HUES64 (cell line): ENCODE data around the gene CAPG. TPM values are rescaled to one million over a fixed set of nuclear protein-coding genes. Genes with fewer than 3 reads are reported as not detected.

ENCODE experiments used
- H3K27ac ChIP-seq: 2 replicates; pipeline ENCODE4 v1.7.0; 2013; ENCODE audit warnings: low read depth, low read length, inconsistent platforms
- H3K27me3 ChIP-seq: 2 replicates; pipeline ENCODE4 v1.6.1; 2013; ENCODE audit warnings: mild to moderate bottlenecking, low read length; ENCODE audit not compliant: insufficient read depth
- H3K36me3 ChIP-seq: 2 replicates; pipeline ENCODE4 v1.6.1; 2013; ENCODE audit warnings: mild to moderate bottlenecking, low read length; ENCODE audit not compliant: insufficient read depth
- H3K4me1 ChIP-seq: 2 replicates; pipeline ENCODE4 v1.6.1; 2013; ENCODE audit warnings: mild to moderate bottlenecking, low read length, moderate library complexity; ENCODE audit not compliant: insufficient read depth
- H3K4me3 ChIP-seq: 2 replicates; pipeline ENCODE4 v1.5.1; 2013; ENCODE audit warnings: mild to moderate bottlenecking, low read length, moderate library complexity
- H3K9ac ChIP-seq: 2 replicates; pipeline ENCODE4 v1.6.1; 2013; ENCODE audit warnings: mild to moderate bottlenecking, low read depth, low read length
- H3K9me3 ChIP-seq: 2 replicates; pipeline ENCODE4 v1.6.1; 2013; ENCODE audit warnings: low read depth, low read length; ENCODE audit not compliant: insufficient read depth
- WGBS: fragments of 150-250, 120-280 bp; methylation state at CpG from one replicate; pipeline ENCODE4 v1.1.7; 2013; ENCODE audit warnings: missing lambda C conversion rate; 5-methylcytosine and 5-hydroxymethylcytosine counted together
- polyA plus RNA-seq, 2 experiments: library from polyadenylated mRNA; stranded (reverse); fragments of 50-300 nt; gene quantifications; one replicate each; pipeline ENCODE4 v1.2.3, GENCODE V29; 2013

The CAPG gene, protein sequence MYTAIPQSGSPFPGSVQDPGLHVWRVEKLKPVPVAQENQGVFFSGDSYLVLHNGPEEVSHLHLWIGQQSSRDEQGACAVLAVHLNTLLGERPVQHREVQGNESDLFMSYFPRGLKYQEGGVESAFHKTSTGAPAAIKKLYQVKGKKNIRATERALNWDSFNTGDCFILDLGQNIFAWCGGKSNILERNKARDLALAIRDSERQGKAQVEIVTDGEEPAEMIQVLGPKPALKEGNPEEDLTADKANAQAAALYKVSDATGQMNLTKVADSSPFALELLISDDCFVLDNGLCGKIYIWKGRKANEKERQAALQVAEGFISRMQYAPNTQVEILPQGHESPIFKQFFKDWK
- polyA plus RNA-seq (2013, experiment 1 of 2), result 45.8 TPM
- polyA plus RNA-seq (2013, experiment 2 of 2), result 57.0 TPM

GRCh38 chr2:85409845-85410583 lies at the start of gene CAPG:
Gene CAPG, minus strand, starts transcription at chr2:85410366. Its CDS starts 8,221 bp downstream, at chr2:85402145.
- Histone ChIP-seq H3K36me3 (no peaks in the 10 kb centered on the region), H3K9ac (no peak within 1 kb of the TSS), H3K4me3 (no peak within 1 kb of the TSS), H3K27me3 (no peaks in the 10 kb centered on the region), H3K27ac (no peak within 1 kb of the TSS), H3K4me1 (peaks cover 27% of the 10 kb centered on the region), H3K9me3 (no peaks in the 10 kb centered on the region)
- 51% methylated on average over 12 of the region's 12 CpGs for WGBS

DNA sequence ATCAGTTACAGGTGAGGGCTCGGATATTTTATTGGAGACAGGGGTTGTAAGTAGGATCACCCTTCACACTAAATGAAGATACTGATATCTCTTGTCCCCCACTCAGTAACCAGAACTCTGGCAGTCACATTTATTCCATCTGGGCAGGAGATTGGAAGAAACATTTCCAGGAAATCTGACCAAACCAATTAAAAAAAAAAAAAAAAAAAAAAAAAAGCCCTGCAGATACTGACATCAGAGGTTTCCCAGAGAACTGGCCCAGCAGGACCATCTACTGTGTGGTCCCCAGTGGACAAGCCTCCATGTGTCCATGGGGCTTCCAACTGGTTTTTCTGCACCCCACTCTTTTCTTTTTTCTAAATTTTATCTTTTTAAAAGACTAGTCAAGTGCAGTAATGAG lies 49.6 kb upstream of the CAPG start:
- Histone ChIP-seq H3K27ac (peak overlapping the region; percentile 84; the same call in 1 of the 2 replicates), H3K27me3 (no peaks in the 10 kb centered on the region), H3K36me3 (no peaks in the 10 kb centered on the region), H3K4me1 (peaks cover 18% of the 10 kb centered on the region), H3K9ac (no peak overlapping the region), H3K4me3 (no peak overlapping the region), H3K9me3 (no peaks in the 10 kb centered on the region)
- WGBS, result no CpG with 5 or more reads among the region's 1 CpG

- H3K27me3 ChIP-seq, result no peaks in the 10 kb centered on the region
- no peak overlapping the region for H3K9ac ChIP-seq
- H3K36me3 ChIP-seq, result no peaks in the 10 kb centered on the region
- no peak overlapping the region for H3K4me3 ChIP-seq
- 47% methylated on average over 12 of the region's 12 CpGs for WGBS
- peaks cover 18% of the 10 kb centered on the region for H3K4me1 ChIP-seq
- peak overlapping the region; percentile 84; the same call in 1 of the 2 replicates for H3K27ac ChIP-seq
- no peaks in the 10 kb centered on the region for H3K9me3 ChIP-seq
Measured at GRCh38 chr2:85458601-85459563, 48.7 kb upstream of the CAPG start.

- Histone ChIP-seq H3K9me3 (no peaks in the 10 kb centered on the region), H3K36me3 (no peaks in the 10 kb centered on the region), H3K27ac (peak overlapping the region; percentile 18; the same call in 1 of the 2 replicates), H3K9ac (0 out of 2 replicates have a peak overlapping the region, but pooled peaks have one; percentile 19), H3K27me3 (no peaks in the 10 kb centered on the region), H3K4me3 (no peak overlapping the region), H3K4me1 (peaks cover 18% of the 10 kb centered on the region)
- 71% methylated on average over 6 of the region's 6 CpGs for WGBS
Measured at GRCh38 chr2:85457877-85458316, 47.7 kb upstream of the CAPG start.

- H3K27me3 ChIP-seq, result no peaks in the 10 kb centered on the region
- H3K9ac ChIP-seq, result no peak overlapping the region
- peaks cover 18% of the 10 kb centered on the region for H3K4me1 ChIP-seq
- WGBS, result 73% methylated on average over 5 of the region's 5 CpGs
- H3K27ac ChIP-seq, result no peak overlapping the region
- H3K4me3 ChIP-seq, result no peak overlapping the region
- no peaks in the 10 kb centered on the region for H3K36me3 ChIP-seq
- no peaks in the 10 kb centered on the region for H3K9me3 ChIP-seq
Measured at GRCh38 chr2:85457043-85457442, 46.9 kb upstream of the CAPG start.

DNA sequence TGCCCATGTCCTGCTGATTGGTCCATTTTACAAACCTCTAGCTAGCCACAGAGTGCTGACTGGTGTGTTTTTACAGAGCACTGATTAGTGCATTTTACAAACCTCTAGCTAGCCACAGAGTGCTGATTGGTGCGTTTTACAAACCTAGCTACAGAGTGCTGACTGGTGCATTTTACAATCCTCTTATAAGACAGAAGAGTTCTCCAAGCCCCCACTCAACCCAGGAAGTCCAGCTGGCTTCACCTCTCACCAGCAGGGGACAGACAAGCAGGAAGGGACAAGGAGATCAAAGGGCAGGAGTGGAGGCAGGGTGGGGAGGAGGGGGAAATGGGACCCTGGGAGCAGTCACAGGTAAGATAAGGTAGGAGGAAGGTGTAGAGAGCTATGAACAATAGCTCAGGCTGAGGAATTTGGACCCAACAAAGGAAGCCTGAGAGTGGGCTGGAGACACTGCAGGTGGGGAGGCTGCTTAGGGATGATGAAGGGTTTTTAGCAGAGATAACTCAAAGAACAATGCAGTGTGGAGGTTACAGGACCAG lies 45.5 kb upstream of the CAPG start:
- Histone ChIP-seq H3K27ac (no peak overlapping the region), H3K27me3 (no peaks in the 10 kb centered on the region), H3K4me3 (no peak overlapping the region), H3K4me1 (peaks cover 18% of the 10 kb centered on the region), H3K9me3 (no peaks in the 10 kb centered on the region), H3K36me3 (no peaks in the 10 kb centered on the region), H3K9ac (no peak overlapping the region)
- 86% methylated on average over 1 of the region's 1 CpG for WGBS

GRCh38 chr2:85453571-85453970 lies 43.4 kb upstream of the CAPG start:
- no peak overlapping the region for H3K9ac ChIP-seq
- no peaks in the 10 kb centered on the region for H3K36me3 ChIP-seq
- 97% methylated on average over 7 of the region's 7 CpGs for WGBS
- H3K4me1 ChIP-seq, result peaks cover 8% of the 10 kb centered on the region
- H3K27me3 ChIP-seq, result no peaks in the 10 kb centered on the region
- H3K9me3 ChIP-seq, result no peaks in the 10 kb centered on the region
- H3K27ac ChIP-seq, result no peak overlapping the region
- H3K4me3 ChIP-seq, result no peak overlapping the region

GRCh38 chr2:85452237-85452636 lies 42.1 kb upstream of the CAPG start:
- Histone ChIP-seq H3K27ac (no peak overlapping the region), H3K9me3 (no peaks in the 10 kb centered on the region), H3K4me3 (no peak overlapping the region), H3K36me3 (no peaks in the 10 kb centered on the region), H3K9ac (no peak overlapping the region), H3K4me1 (no peaks in the 10 kb centered on the region), H3K27me3 (no peaks in the 10 kb centered on the region)
- WGBS, result 94% methylated on average over 1 of the region's 1 CpG

DNA sequence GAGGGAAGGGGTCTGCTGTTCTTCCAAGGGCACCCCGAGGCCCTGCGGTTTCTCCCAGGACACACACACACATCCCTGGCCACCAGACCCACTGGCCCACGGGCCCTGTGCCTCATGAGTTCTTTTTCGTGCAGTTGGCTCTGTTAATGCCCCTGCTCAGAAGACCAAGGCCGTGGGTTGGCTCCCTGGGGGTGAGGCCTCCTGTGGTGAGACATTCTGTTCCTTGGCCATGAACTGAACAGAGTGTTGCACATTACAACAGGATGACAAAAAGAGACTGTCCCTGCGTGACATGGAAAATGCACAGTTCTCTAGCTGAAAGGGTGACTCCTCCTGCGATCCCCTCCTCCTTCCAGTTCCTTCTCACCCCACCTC lies 39.0 kb upstream of the CAPG start:
- no peaks in the 10 kb centered on the region for H3K4me1 ChIP-seq
- H3K27ac ChIP-seq, result no peak overlapping the region
- no peak overlapping the region for H3K9ac ChIP-seq
- no peaks in the 10 kb centered on the region for H3K36me3 ChIP-seq
- no peaks in the 10 kb centered on the region for H3K9me3 ChIP-seq
- H3K27me3 ChIP-seq, result no peaks in the 10 kb centered on the region
- no peak overlapping the region for H3K4me3 ChIP-seq
- WGBS, result 90% methylated on average over 7 of the region's 7 CpGs

- WGBS, result 95% methylated on average over 8 of the region's 8 CpGs
- Histone ChIP-seq H3K4me1 (no peaks in the 10 kb centered on the region), H3K9ac (no peak overlapping the region), H3K4me3 (no peak overlapping the region), H3K9me3 (no peaks in the 10 kb centered on the region), H3K27me3 (no peaks in the 10 kb centered on the region), H3K27ac (no peak overlapping the region), H3K36me3 (no peaks in the 10 kb centered on the region)
Measured at GRCh38 chr2:85448461-85449213, 38.5 kb upstream of the CAPG start.
